ENCODE results near the gene HOATZ.

The HOATZ gene

DNA sequence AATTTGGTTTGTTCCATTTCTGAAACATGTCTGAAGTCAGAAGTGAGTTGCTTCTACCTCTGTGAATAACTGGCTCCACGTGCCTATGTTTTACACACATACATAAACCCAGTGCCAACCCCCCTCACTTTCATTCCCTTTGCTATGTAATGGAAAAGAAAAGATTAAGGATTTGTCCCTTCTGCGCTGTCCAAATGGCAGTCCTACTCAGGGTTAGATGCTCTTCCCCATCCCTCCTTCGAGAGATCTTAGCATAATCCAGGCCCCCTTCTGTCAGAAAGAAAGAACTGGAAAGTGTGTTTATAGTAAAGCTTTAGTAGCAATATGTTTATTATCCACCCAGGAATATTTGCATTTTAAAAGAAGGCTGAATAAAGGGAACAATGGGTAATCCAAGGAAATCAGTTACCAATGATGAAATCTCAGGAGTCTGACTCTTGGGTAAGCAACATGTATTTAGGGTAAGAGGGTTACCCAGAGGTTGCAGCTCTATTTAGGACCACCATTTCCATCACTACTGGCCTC lies 22.8 kb downstream of the HOATZ start:
- TF ChIP-seq, protein P1, sequence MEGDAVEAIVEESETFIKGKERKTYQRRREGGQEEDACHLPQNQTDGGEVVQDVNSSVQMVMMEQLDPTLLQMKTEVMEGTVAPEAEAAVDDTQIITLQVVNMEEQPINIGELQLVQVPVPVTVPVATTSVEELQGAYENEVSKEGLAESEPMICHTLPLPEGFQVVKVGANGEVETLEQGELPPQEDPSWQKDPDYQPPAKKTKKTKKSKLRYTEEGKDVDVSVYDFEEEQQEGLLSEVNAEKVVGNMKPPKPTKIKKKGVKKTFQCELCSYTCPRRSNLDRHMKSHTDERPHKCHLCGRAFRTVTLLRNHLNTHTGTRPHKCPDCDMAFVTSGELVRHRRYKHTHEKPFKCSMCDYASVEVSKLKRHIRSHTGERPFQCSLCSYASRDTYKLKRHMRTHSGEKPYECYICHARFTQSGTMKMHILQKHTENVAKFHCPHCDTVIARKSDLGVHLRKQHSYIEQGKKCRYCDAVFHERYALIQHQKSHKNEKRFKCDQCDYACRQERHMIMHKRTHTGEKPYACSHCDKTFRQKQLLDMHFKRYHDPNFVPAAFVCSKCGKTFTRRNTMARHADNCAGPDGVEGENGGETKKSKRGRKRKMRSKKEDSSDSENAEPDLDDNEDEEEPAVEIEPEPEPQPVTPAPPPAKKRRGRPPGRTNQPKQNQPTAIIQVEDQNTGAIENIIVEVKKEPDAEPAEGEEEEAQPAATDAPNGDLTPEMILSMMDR (IDR thresholded peaks at IDR 0.05; ENCODE audit: insufficient read depth, missing control alignments): no peak
- FAIRE-seq (no peak), DNase-seq (ENCODE audit: insufficient read length, low spot score) (no peak)

DNA sequence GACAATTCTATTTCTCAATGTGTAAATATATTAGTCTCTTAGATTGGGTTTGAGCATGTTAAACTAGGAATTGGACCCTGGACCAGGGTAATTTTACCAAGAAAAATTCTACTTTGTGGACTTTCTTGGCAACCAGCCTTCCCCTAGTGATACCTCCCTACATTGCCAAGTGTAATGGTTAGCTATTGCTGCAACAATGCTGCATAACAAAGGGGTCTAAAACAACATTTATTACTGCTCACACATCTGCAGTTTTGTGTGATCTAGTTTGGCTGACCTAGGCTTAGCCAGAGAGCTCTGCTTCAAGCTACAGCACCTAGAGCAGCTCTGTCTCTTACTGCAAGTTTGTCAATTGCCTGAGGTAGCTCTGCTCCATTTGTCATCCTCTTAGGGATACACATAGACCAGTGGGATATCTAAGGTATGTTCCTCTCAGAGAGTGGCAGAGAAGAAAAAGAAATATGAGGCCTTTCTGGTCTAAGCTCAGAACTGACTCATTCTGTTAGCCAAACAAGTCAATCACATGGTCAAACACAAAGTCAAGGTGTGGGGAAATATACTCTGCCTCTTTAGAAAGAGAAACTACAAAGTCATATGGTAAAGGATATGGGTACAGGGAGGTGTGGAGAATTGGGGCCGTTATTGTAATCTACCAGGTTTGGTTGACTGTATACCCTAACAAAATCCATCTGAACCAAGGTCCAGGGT lies 24.0 kb downstream of the HOATZ start:
- DNase-seq (ENCODE audit: insufficient read length, low spot score): no peak
- TF ChIP-seq, protein P1 (IDR thresholded peaks at IDR 0.05; ENCODE audit: insufficient read depth, missing control alignments): no peak
- FAIRE-seq: no peak

DNA sequence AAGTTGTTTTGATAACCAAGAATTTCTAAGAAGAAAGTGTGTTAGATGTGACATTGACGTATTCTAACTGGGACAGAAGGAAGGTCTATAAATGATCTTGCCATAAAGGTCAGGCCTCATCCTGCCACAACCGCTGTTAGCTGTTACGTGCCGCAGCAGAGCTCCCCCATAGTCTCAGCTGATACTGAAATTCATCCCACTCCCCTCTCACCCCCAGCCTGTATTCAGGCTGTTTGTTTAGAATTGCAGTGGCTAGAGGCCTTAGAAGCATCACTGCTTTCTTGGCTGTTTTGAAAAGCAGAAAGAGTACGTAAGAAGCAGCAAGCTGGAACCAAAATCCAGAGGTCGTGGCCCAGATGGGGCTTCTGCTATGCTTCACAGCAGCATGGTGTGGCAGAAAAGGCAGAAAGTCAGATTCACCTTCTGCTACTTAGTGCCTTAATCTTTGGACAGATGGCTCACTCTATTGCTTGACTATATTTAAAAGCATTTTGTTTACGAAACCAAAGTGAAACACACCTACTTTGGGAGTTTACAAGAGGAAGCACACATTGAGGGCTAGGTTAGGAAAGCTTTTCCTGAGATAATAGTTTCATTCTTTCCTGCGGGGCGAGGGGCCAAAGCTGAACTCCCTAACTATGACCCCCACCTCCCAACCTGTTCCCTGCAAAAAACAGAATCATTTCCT lies 25.0 kb downstream of the HOATZ start:
- peak; percentile 41 for FAIRE-seq
- TF ChIP-seq, protein P1 (IDR thresholded peaks at IDR 0.05; ENCODE audit: insufficient read depth, missing control alignments): no peak
- DNase-seq (ENCODE audit: insufficient read length, low spot score): no peak

DNA sequence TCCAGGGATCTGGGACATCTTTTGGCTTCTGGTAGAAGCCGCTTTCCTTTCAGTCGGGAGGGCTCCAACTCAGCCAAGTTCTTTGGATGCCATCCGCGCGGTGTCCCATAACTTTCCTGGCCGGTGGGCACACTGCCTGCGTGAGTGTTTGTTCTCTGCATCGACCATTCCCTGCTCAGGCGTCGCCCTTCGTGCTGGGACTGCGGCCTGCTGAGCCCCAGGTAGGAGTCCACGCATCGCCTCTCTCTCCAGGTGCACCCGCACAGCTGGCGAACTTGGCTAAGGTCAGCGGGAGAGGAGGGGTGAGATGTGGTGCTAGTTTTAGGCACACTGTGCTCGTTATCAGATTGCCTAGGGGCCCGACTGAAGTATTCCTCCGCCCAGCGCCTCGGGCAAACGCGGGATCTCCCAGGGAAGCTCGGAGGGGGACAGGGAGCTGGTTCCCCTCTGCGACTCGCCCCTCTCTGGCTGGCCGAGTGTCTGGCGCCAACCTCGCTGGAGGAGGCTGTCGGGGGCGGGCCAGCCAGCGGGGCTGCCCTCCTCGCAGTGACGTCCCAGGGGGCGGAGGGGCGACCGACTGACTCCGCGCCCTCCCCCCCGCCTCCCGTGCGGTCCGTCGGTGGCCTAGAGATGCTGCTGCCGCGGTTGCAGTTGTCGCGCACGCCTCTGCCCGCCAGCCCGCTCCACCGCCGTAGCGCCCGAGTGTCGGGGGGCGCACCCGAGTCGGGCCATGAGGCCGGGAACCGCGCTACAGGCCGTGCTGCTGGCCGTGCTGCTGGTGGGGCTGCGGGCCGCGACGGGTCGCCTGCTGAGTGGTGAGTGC lies 25.7 kb downstream of the HOATZ start, which contains the start of gene LAYN:
Gene LAYN, plus strand, starts transcription at position 607 of the 823 bp plus-strand sequence. Its CDS starts 124 bp downstream, at position 731.
- FAIRE-seq (no peak), DNase-seq (ENCODE audit: insufficient read length, low spot score) (peak; percentile 80)
- TF ChIP-seq, protein P1 (IDR thresholded peaks at IDR 0.05; ENCODE audit: insufficient read depth, missing control alignments): no peak

DNA sequence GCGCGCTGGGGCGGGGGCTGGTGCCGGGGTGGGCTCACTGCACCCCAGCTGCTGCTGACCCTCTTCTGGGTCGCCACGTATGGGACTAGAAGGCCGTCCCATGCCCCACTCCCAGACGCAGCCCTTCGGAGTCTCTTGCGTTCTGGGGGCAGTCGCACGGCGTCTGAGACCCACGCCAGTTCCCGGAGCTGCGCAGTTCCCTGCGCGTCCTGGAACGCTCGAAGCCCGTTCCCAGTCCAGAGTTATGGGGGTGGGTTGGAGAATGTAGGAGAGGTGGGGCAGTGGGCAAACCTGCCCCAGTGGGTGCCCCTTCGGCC lies 26.3 kb downstream of the HOATZ start:
- FAIRE-seq: no peak
- peak; percentile 36 for DNase-seq (ENCODE audit: insufficient read length, low spot score)

DNA sequence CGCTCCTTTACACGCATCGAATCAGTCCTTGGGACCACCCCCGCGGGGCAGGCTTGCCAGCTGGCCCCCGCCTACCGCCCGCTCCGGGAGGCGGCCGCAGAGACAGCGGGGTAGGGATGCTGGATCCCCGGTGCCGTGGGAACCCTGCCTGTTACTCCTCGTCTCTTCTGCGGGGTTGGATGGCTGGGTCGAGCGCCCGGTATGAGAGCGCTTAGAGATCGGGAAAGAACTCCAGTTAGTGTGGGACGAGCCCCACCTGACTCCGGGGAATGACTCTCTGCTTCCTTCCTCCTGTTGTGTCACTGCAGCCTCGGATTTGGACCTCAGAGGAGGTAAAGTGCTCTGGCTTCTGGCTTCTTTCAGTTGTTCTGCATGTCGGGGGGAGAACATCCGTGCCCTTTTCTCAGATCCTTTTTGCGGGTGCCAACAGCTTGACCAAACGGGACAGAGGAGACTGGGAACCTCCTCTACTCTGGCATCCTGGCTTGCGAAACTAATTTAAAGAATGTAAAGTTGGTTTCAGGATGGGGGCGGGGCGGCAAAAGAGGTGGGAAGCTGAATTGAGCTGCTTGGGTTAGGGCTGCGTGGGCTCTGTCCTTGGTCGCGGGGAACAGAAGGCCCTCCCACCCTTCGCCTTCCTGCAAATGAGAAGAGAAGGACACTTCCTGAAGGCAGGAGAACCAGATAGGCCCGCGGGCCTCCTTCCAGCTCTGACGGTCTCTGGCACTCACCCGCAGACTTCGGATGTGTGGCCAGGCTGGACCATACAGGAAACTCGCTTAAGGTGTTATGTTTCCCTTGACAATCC lies 26.9 kb downstream of the HOATZ start:
- no peak for FAIRE-seq

More for the DNA sequence above, 26.3 kb downstream of the HOATZ start:
- TF ChIP-seq, protein P1 (IDR thresholded peaks at IDR 0.05; ENCODE audit: insufficient read depth, missing control alignments): no peak

More for the DNA sequence above, 26.9 kb downstream of the HOATZ start:
- no peak for DNase-seq (ENCODE audit: insufficient read length, low spot score)
- TF ChIP-seq, protein P1 (IDR thresholded peaks at IDR 0.05; ENCODE audit: insufficient read depth, missing control alignments): no peak
